ENCODE results near the gene FAM186B.

Gene FAM186B

DNA sequence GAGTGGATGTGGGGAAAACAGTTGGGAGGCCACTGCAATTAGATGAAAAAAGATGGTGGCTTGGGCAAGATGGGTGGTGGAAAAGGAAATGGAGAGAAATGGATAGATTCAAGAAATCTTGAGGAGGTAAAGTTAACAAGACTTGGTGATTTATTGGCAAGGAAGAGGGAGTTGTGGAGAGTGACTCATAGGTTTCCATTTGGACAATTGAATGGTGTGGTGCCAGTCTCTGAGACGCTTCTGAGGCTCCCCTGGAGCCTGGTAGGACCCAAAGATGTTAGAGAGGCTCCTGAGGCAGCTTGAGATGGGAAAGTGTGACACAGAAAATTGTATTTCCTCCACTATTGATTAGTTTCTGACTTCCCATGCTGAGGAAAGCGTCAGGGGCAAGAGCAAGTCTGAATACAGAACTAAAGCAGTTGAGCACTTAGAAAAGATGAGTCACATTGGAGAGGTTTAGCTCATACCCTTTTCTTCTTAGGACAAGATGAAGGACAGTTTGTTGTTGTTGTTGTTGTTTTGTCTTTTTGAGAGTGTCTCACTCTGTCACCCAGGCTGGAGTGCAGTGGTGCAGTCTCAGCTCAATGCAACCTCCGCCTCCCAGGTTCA, 22.4 kb upstream of the FAM186B start:
- TF ChIP-seq, protein P1, sequence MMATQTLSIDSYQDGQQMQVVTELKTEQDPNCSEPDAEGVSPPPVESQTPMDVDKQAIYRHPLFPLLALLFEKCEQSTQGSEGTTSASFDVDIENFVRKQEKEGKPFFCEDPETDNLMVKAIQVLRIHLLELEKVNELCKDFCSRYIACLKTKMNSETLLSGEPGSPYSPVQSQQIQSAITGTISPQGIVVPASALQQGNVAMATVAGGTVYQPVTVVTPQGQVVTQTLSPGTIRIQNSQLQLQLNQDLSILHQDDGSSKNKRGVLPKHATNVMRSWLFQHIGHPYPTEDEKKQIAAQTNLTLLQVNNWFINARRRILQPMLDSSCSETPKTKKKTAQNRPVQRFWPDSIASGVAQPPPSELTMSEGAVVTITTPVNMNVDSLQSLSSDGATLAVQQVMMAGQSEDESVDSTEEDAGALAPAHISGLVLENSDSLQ (IDR thresholded peaks at IDR 0.05) = no peak
- ChIA-PET CTCF (interaction anchor here (0.6 kb wide), 1 partner anchor 340 kb away, joined by 3 read pairs; no protein-coding TSS in a partner anchor), POLR2A (interaction anchor here (0.7 kb wide), 1 partner anchor 261 kb away, joined by 3 read pairs; the partner anchor contains the start of gene SPATS2)
- no peak for DNase-seq (ENCODE audit: extremely low spot score)

DNA sequence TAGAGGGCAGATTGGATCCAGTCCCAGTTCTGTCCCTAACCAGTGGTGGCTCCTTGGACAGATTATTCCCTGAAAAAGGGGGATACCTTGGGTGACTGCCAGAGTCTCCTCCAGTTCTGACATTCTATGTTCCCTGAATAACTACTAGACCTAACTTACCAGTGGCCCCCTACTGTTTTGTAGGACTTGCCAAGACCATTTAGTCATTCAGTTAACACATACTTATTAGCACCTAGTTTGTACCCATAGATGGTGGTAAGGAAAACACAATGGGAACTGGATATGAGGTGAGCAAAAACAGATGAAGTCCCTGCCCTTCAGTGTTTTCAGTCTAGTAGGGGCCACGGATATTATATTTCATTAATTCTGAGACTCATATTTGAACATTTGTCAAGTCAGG, 21.4 kb upstream of the FAM186B start:
- ChIA-PET POLR2A (no interaction called here), CTCF (no interaction called here)
- TF ChIP-seq ARNT (IDR thresholded peaks at IDR 0.05) (no peak), CTBP1 (IDR thresholded peaks at IDR 0.05; ENCODE audit: borderline replicate concordance) (no peak)
- DNase-seq (ENCODE audit: extremely low spot score) = no peak

DNA sequence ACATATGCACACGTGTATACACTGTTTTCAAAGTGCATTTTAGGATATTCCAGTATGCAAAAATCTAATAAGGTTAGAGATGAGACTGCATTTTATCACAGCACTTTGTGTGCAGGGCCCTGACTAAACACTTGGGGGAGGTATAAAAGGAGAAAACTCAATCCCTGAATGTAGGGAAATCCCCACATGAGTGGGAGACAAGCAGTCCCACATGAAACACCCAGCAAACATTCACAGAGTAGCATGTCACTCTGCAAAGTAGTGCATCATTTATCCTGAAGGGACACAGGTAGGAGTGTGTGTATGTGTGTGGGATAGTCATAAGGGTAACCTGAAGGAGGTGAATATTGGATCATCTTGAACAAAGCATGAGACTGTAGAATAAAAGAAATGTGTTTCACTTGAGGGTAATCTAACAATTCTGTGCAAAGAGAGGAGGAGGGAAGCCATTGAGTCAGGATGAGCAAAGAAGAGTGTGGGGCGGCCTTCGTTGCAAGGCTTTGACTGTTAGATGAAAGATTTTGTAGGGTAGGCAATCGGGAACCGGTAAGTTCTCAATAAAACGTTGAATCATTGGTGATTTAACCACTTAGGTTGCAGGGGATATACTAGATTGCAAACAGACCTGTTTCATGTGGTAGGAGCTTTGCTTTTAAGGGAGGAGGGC, 20.9 kb upstream of the FAM186B start:
- ChIA-PET POLR2A (no interaction called here), CTCF (no interaction called here)
- TF ChIP-seq L3MBTL2 (conservative IDR thresholded peaks at IDR 0.05) = no peak
- TF ChIP-seq SP1 (IDR thresholded peaks at IDR 0.05) = no peak
- no peak for TF ChIP-seq ARNT (IDR thresholded peaks at IDR 0.05)
- TF ChIP-seq, protein P1 (IDR thresholded peaks at IDR 0.05) = no peak
- DNase-seq (ENCODE audit: extremely low spot score) = no peak

DNA sequence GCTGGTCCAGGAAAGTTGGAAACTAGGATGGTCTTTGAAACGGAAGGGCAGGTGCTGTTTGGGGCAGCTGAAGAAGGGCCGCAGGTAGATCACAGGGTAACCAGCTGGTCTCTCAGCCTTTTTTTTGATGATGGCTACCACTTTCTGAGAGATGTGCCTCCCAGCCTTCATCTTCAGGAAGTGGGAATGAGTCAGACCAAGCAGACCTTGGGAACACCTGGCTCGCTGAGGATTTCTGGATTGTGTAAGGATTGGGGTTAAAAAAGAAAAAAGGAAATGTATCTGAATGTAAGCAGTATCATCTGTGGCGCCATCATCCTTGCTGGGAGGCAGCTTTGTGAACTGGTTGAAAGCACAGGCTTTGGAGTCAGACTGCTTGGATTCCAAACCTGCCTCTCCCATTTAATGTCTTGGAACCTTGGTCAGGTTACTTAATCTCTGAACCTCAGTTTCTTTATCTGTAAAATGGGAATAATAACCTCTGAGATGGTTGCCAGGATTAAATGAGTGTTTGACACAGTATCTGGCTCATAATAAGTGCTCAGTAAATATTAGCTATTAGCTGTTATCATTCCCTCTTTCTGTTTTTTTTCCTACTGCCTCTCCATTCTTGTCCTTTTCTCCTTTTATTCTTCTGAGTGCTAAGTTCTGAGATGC, 19.6 kb upstream of the FAM186B start:
- CTCF ChIA-PET = interaction anchor here (1.5 kb wide), 1 partner anchor 116 kb away, joined by 5 read pairs; the partner anchor contains the start of gene TMBIM6

DNA sequence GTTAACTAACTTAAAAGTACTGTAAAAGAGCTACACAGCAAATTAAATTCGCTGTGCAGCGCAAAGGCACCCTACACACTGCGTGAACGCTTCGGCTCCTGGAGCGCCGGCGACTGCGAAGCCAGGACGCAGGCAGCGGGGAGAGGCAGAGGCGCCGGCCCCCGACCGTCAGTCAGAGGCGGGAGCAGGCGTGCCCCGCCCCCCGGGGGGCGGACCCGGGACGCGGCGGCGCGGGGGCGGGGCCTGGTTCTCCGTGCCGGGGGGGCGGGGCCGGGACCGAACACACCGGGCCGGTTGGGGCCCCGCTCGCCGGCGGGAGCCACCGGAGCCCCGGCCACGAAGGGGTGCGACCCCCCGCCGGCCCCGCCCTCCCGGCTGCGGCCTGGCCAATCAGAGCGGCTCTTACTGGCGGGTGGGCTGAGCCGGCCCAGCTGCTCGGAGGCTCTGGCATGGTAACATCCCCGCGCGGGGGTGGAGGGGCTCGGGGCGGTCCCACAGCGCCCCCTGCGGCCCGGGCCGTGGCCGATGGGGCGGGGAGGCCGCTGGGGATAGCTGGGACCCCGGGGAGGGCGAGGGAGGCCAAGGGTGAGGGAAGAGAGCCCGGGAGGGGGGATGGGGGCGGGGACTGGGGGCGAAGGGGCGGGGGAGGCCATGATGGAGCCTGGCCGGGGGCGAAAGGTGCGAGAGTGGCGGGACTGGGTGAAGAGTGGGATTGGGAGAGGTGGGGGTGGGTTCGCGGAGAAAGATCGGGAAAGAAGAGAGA, 17.9 kb upstream of the FAM186B start, which contains the start of gene PRPF40B:
PRPF40B (plus strand) TSS at position 420 of the 763 bp plus-strand sequence; CDS start at position 450, 30 bp downstream.
- ChIA-PET CTCF (interaction anchor here (0.6 to 2.6 kb wide), 6 partner anchors 8 to 276 kb away, joined by 3 to 11 read pairs (median 3); no protein-coding TSS in a partner anchor), POLR2A (interaction anchor here (0.9 to 1.4 kb wide), 4 partner anchors 13 to 256 kb away, joined by 3 to 7 read pairs (median 4); partner anchors contain the start of gene SPATS2)
- peak; percentile 94 for DNase-seq (ENCODE audit: extremely low spot score)
- TF ChIP-seq SP1 (IDR thresholded peaks at IDR 0.05) = no peak
- TF ChIP-seq, protein P1 (IDR thresholded peaks at IDR 0.05) = peak; percentile 68; the same call in 1 of the 2 replicates
- 0 out of 2 replicates have a peak, but pooled peaks have one; percentile 13 for TF ChIP-seq FOXM1 (IDR thresholded peaks at IDR 0.05; ENCODE audit: borderline replicate concordance)

More for the DNA sequence above, 19.6 kb upstream of the FAM186B start:
- TF ChIP-seq LEF1 (IDR thresholded peaks at IDR 0.05; ENCODE audit: borderline replicate concordance) (no peak), ARNT (IDR thresholded peaks at IDR 0.05) (no peak), FOXA1 (IDR thresholded peaks at IDR 0.05) (no peak), CTBP1 (IDR thresholded peaks at IDR 0.05; ENCODE audit: borderline replicate concordance) (no peak), BHLHE40 (IDR thresholded peaks at IDR 0.05; ENCODE audit: borderline replicate concordance) (no peak), ELF4 (IDR thresholded peaks at IDR 0.05) (no peak), SUZ12 (IDR thresholded peaks at IDR 0.05) (no peak), TARDBP (IDR thresholded peaks at IDR 0.05) (no peak), ZNF384 (IDR thresholded peaks at IDR 0.05) (no peak)
- TF ChIP-seq, protein P1 (IDR thresholded peaks at IDR 0.05) = no peak
- DNase-seq (ENCODE audit: extremely low spot score) = no peak
- POLR2A ChIA-PET = no interaction called here

DNA sequence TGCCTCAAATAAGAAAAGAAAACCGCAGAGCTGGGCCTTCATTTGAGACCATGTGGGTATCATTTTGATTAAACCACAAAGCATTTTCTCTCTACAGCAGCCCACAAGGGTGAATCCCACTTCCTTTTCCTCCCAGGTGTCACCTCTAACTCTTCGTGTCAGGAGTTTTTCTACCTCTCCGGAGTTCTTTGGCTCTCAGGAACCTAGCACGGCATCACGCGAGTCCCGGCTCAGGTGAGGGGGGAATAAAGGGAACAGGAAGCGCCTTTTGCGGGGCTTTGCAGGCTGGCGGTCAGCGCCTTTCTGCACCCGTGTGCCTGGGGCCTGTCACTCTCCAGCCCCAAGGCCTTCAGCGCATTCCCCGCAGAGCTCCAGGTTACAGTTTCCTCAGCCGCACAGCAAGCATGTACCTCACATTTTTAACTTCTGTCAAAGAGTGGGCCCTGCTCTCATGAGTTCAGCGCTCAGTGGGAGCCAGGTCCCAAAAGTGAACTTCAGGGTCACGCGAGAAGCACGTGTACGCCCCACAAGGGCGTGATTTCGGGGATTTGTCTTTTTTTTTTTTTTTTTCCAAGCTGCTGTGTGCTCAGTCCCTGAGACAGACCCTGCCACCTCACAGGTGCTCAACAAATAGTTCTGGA, 17.2 kb upstream of the FAM186B start:
- peak; percentile 34 for DNase-seq (ENCODE audit: extremely low spot score)
- POLR2A ChIA-PET = interaction anchor here (0.9 to 1.3 kb wide), 4 partner anchors 14 to 256 kb away, joined by 3 to 7 read pairs (median 4); partner anchors contain the start of gene SPATS2
- TF ChIP-seq L3MBTL2 (conservative IDR thresholded peaks at IDR 0.05) (peak; percentile 62; the same call in 1 of the 2 replicates), ZNF384 (IDR thresholded peaks at IDR 0.05) (peak; percentile 92), SUZ12 (IDR thresholded peaks at IDR 0.05) (no peak)
- CTCF ChIA-PET = interaction anchor here (0.6 to 2.6 kb wide), 3 partner anchors 15 to 51 kb away, joined by 3 to 11 read pairs (median 4); no protein-coding TSS in a partner anchor
